Measurements from ENCODE around the gene LFNG.

Gene LFNG

GRCh38 chr7:2476776-2477446 is 42.7 kb upstream of the LFNG start:
- H3K4me3 ChIP-seq (ENCODE audit: low read depth, low read length), result no peak overlapping the region
- no peak for DNase-seq (ENCODE audit: low read depth, low spot score)
- POLR2A ChIA-PET, result no interaction called here
- no peak for TF ChIP-seq CTCF (IDR thresholded peaks at IDR 0.05; ENCODE audit: insufficient read depth, low read length, missing control alignments)
- CTCF ChIA-PET, result no interaction called here

DNA sequence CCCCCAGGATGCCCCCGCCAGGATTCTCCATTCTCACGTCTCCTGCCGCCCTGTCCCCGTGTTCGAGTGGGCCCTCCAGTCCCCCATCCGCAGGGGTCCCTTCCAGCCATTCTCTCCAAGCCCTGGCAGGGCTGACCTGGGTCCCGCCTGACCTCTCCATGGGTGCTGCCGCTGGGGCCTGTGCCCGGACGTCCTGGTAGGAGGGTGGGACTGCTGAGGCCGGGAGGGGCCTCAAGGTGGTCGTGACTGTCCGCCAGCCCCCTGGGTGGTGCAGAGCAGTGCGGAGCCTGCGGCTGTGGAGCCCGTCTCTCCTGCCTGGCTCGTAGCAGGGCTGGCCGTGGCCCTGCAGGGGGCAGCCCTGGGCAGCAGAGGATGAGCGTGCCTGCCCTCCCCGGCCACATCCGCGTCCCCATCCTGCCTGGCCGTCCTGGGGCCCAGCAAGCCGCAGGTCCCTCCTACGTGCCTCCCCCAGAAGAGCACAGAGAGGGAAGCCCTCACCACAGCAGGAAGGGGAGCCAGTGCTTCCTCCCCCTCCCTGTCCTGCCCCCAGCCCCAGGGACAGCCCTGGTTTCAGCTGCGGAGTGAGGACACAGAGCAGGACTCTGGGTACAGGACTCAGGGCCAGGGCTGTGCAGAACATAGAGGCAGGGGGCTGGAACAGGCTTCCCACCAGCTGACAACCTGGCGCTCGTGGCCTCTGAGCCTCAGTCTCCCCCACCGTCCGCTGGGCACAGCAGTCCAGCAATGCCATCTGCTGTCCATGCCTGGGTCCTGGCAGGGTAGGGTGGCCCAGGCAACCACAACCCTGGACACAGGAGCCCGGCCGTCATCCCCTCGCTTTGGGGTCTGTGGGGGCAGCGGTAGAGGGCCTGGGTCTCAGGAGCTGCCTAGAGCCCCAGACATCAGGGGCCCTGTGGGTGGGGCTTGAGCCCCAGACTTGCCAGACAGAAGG is 41.9 kb upstream of the LFNG start:
- no peak for DNase-seq (ENCODE audit: low read depth, low spot score)
- ChIA-PET POLR2A (no interaction called here), CTCF (interaction anchor here (0.6 to 1.6 kb wide), 19 partner anchors 8 to 1187 kb away, joined by 3 to 10 read pairs (median 5); no protein-coding TSS in a partner anchor)
- peak; percentile 95 for TF ChIP-seq CTCF (IDR thresholded peaks at IDR 0.05; ENCODE audit: insufficient read depth, low read length, missing control alignments)
- no peak overlapping the region for H3K4me3 ChIP-seq (ENCODE audit: low read depth, low read length)

DNA sequence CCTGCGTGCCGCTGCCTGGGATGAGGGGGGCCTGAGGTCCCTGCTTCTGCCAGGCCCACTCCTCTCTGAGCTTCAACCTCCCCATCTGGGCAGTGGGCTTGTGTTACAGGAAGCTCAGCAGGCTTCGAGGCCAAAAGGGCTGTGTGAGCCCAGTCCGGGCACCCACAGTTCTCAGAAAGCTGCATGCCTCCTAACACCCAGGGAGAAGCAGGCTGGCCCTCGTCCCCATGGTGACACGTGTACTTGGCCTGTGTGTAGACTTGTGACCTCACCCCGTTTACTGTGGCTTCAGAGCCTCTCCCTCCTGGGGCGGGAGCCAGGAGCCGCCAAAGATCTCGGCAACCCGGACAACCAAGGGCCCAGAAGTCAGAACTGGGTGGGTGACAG is 41.2 kb upstream of the LFNG start:
- ChIA-PET CTCF (interaction anchor here (0.6 to 1.6 kb wide), 19 partner anchors 9 to 1188 kb away, joined by 3 to 10 read pairs (median 5); no protein-coding TSS in a partner anchor), POLR2A (no interaction called here)
- no peak for TF ChIP-seq CTCF (IDR thresholded peaks at IDR 0.05; ENCODE audit: insufficient read depth, low read length, missing control alignments)
- no peak for DNase-seq (ENCODE audit: low read depth, low spot score)
- no peak overlapping the region for H3K4me3 ChIP-seq (ENCODE audit: low read depth, low read length)

DNA sequence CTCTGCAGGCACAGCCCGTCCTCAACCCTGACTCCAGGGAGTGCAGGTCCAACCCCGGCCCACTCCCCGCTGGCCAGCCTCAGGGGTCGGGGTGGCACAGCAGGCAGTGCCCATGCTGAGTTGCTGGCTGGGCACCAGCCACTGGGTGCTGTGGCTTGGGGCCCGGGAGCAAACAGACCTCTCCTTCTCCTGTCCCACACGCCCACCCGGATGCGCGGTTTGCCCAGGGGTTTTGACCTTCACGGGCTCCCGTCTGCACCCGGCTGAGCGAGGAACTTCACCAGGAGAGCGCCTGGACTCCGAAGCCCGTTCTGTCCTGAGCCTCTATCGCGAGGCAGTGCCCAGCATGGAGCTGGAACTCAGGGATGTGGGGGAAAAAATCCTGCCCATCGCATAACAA is 40.8 kb upstream of the LFNG start:
- DNase-seq (ENCODE audit: low read depth, low spot score), result no peak
- ChIA-PET POLR2A (no interaction called here), CTCF (interaction anchor here (0.9 to 2.9 kb wide), 19 partner anchors 9 to 1188 kb away, joined by 3 to 25 read pairs (median 5); no protein-coding TSS in a partner anchor)
- H3K4me3 ChIP-seq (ENCODE audit: low read depth, low read length), result no peak overlapping the region
- no peak for TF ChIP-seq CTCF (IDR thresholded peaks at IDR 0.05; ENCODE audit: insufficient read depth, low read length, missing control alignments)

- no peak overlapping the region for H3K4me3 ChIP-seq (ENCODE audit: low read depth, low read length)
- ChIA-PET CTCF (interaction anchor here (0.8 to 2.9 kb wide), 12 partner anchors 9 to 201 kb away, joined by 3 to 25 read pairs (median 6); no protein-coding TSS in a partner anchor), POLR2A (interaction anchor here (0.6 kb wide), 1 partner anchor 17 kb away, joined by 3 read pairs; no protein-coding TSS in a partner anchor)
- no peak for TF ChIP-seq CTCF (IDR thresholded peaks at IDR 0.05; ENCODE audit: insufficient read depth, low read length, missing control alignments)
- no peak for DNase-seq (ENCODE audit: low read depth, low spot score)
Measured at GRCh38 chr7:2479276-2480069, 40.1 kb upstream of the LFNG start.
